Measurements from ENCODE around the gene AGMO. TPM values are rescaled to one million over a fixed set of nuclear protein-coding genes. Genes with fewer than 3 reads are reported as not detected.

Gene AGMO
- total RNA-seq (10 to 100 TPM; 46.6 to 52.8 TPM), polyA plus RNA-seq (ENCODE audit: insufficient read depth, low read depth, low replicate concordance) (13.1 TPM)
- long read RNA-seq, donor 1 = 0 reads
- long read RNA-seq, donor 2 = 0 reads

GRCh38 chr7:15561835-15562234 is at the start of gene AGMO:
TSS of gene AGMO (minus strand) at chr7:15562015.
- no peak within 1 kb of the TSS for H3K4me3 ChIP-seq
- H3K4me1 ChIP-seq = peaks cover 6% of the 10 kb centered on the region
- H3K36me3 ChIP-seq (ENCODE audit: low read depth, missing control alignments) = no peaks in the 10 kb centered on the region
- 45 to 52% methylated on average over 5 of the region's 5 CpGs for WGBS, 2 donors
- H3K27ac ChIP-seq = peak within 1 kb of the TSS; percentile 76 to 78
- intact Hi-C loops (cut with DNase I; ENCODE audit: low total_unique reads) = no loop called here
- H3K27me3 ChIP-seq = no peaks in the 10 kb centered on the region
- no peak for TF ChIP-seq POLR2A (IDR thresholded peaks at IDR 0.05)
- TF ChIP-seq, protein P1, sequence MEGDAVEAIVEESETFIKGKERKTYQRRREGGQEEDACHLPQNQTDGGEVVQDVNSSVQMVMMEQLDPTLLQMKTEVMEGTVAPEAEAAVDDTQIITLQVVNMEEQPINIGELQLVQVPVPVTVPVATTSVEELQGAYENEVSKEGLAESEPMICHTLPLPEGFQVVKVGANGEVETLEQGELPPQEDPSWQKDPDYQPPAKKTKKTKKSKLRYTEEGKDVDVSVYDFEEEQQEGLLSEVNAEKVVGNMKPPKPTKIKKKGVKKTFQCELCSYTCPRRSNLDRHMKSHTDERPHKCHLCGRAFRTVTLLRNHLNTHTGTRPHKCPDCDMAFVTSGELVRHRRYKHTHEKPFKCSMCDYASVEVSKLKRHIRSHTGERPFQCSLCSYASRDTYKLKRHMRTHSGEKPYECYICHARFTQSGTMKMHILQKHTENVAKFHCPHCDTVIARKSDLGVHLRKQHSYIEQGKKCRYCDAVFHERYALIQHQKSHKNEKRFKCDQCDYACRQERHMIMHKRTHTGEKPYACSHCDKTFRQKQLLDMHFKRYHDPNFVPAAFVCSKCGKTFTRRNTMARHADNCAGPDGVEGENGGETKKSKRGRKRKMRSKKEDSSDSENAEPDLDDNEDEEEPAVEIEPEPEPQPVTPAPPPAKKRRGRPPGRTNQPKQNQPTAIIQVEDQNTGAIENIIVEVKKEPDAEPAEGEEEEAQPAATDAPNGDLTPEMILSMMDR (IDR thresholded peaks at IDR 0.05) = no peak
- no peaks in the 10 kb centered on the region for H3K9me3 ChIP-seq
- DNase-seq = peak; percentile 70

GRCh38 chr7:15610503-15610902 is 48.7 kb upstream of the AGMO start:
- intact Hi-C loops (cut with DNase I; ENCODE audit: low total_unique reads) = no loop called here
- TF ChIP-seq, protein P1 (IDR thresholded peaks at IDR 0.05) = no peak
- no peak for TF ChIP-seq POLR2A (IDR thresholded peaks at IDR 0.05)
- DNase-seq = no peak

DNA sequence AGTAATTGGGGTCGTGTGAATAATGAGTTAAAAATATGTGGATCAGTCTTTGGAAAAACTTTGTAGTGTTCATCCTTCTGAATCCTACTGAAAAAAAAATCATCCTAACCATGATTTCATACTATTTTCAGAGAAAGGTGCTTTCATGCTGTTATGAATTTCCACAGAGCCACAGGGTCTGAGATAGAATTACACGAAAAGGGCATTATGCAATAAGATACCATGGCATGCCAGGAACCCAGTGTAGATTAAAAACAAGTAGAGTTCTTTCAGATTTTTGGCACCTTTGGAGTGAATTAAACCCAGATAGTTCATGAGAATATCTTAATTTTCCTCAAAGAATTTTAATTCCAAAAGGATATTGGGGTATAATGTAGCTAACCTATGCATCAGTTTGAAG is 47.5 kb upstream of the AGMO start:
- H3K27me3 ChIP-seq = no peaks in the 10 kb centered on the region
- intact Hi-C loops (cut with DNase I; ENCODE audit: low total_unique reads) = no loop called here
- TF ChIP-seq, protein P1 (IDR thresholded peaks at IDR 0.05) = no peak
- no peak for TF ChIP-seq POLR2A (IDR thresholded peaks at IDR 0.05)

More at GRCh38 chr7:15610503-15610902, 48.7 kb upstream of the AGMO start:
- Histone ChIP-seq H3K9me3 (no peaks in the 10 kb centered on the region), H3K36me3 (ENCODE audit: low read depth, missing control alignments) (no peaks in the 10 kb centered on the region), H3K27ac (no peak overlapping the region), H3K27me3 (no peaks in the 10 kb centered on the region), H3K4me3 (no peak overlapping the region), H3K4me1 (no peaks in the 10 kb centered on the region)
- WGBS, 2 donors = 85 to 86% methylated on average over 2 of the region's 2 CpGs

DNA sequence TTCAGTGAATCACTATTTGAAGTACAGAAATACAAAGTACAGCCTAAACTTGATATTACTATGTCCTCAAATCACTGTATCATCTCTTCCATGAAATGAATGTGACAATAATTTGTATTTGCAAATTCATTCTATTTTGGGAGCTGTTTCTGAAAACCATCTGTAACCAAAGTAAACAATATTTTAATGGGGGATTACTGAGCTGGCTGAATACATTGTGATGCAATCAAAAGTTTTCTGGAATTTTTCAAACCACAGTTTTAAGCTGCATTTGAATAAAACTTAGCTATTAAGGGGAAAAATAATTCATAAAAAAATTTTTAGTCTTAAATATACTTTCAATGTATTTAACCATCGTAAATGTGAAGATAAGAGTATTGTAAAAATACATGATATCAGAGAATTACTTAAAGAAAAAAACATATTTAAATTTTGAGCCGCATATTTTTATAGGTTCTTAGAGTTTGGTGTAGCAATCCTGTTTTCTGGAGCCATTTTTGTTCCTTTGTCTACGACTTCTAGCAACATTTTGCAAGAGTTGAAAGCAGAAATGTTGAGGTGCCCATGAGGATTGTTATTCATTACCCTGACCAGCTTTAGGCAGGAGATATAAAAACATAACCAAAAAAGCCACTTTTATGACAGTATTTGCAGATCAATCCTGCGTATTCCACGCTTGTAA is 45.9 kb upstream of the AGMO start:
- H3K9me3 ChIP-seq = no peaks in the 10 kb centered on the region
- H3K27ac ChIP-seq = no peak overlapping the region
- WGBS, 2 donors = 73 to 75% methylated on average over 5 of the region's 5 CpGs

More for the DNA sequence above, 47.5 kb upstream of the AGMO start:
- WGBS, 2 donors = 64 to 79% methylated on average over 2 of the region's 2 CpGs
- Histone ChIP-seq H3K4me1 (no peaks in the 10 kb centered on the region), H3K4me3 (no peak overlapping the region), H3K9me3 (no peaks in the 10 kb centered on the region), H3K36me3 (ENCODE audit: low read depth, missing control alignments) (no peaks in the 10 kb centered on the region), H3K27ac (no peak overlapping the region)
- no peak for DNase-seq

More for the DNA sequence above, 45.9 kb upstream of the AGMO start:
- DNase-seq = no peak
- intact Hi-C loops (cut with DNase I; ENCODE audit: low total_unique reads) = no loop called here
- H3K4me3 ChIP-seq = no peak overlapping the region
- no peaks in the 10 kb centered on the region for H3K4me1 ChIP-seq
- no peaks in the 10 kb centered on the region for H3K27me3 ChIP-seq
- no peaks in the 10 kb centered on the region for H3K36me3 ChIP-seq (ENCODE audit: low read depth, missing control alignments)
- TF ChIP-seq, protein P1 (IDR thresholded peaks at IDR 0.05) = no peak
- no peak for TF ChIP-seq POLR2A (IDR thresholded peaks at IDR 0.05)

Measured in testis (tissue), 5 donors.